ENCODE data around the gene ARVCF. TPM values are rescaled to one million over a fixed set of nuclear protein-coding genes. Genes with fewer than 3 reads are reported as not detected.

Gene ARVCF, protein sequence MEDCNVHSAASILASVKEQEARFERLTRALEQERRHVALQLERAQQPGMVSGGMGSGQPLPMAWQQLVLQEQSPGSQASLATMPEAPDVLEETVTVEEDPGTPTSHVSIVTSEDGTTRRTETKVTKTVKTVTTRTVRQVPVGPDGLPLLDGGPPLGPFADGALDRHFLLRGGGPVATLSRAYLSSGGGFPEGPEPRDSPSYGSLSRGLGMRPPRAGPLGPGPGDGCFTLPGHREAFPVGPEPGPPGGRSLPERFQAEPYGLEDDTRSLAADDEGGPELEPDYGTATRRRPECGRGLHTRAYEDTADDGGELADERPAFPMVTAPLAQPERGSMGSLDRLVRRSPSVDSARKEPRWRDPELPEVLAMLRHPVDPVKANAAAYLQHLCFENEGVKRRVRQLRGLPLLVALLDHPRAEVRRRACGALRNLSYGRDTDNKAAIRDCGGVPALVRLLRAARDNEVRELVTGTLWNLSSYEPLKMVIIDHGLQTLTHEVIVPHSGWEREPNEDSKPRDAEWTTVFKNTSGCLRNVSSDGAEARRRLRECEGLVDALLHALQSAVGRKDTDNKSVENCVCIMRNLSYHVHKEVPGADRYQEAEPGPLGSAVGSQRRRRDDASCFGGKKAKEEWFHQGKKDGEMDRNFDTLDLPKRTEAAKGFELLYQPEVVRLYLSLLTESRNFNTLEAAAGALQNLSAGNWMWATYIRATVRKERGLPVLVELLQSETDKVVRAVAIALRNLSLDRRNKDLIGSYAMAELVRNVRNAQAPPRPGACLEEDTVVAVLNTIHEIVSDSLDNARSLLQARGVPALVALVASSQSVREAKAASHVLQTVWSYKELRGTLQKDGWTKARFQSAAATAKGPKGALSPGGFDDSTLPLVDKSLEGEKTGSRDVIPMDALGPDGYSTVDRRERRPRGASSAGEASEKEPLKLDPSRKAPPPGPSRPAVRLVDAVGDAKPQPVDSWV
- 13.8 and 14.9 TPM in 2 replicates for total RNA-seq (2014; rRNA removed; shearing (Covaris generic))

DNA sequence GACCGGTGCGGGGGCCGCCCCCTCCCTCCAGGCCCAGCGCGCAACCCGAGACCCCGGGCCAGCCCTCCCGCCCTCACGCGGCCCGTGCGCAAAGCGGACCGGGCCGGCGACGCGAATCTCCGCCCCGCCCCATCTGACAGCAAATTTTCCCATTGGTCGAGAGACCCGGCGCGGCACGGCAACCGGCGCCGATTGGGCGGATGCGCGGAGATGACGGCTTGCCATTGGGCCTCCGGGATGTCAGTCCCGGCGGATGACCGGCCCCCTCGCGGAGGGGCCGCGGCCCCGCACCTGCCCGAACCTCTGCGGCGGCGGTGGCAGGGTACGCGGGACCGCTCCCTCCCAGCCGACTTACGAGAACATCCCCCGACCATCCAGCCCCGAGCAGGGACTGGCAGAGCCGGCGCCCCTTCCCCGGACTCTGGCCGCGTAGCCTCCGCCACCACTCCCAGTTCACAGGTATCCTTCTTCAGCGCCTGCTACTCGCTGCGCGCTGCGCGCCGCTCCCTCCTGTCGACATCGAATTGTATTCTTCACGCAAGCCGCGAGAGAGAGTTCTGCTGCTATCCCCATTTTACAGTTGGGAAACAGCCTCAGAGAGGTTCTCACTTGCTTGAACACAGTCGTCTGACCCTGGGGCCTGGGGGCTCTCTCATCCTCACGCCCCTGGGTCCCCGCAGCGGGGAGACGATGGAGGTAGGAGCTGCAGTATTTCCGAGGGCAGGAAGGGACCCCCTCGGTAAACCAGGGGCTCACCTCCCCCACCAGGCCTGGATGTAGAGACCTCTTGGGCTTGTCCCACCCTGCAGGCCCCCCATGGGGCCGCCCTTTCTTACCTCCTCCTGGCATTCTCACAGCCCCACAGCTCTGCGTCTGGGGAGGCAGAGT lies at the start of gene ARVCF:
Gene ARVCF (minus strand): TSS at position 90 of the 888 bp plus-strand sequence. CDS start 26,029 bp downstream, outside the sequence.
- in situ Hi-C loops (cut with HindIII; ENCODE audit: low sequenced_read_pairs) = no loop called here
- DNase-seq (ENCODE audit: low spot score) = peak; percentile 90

DNA sequence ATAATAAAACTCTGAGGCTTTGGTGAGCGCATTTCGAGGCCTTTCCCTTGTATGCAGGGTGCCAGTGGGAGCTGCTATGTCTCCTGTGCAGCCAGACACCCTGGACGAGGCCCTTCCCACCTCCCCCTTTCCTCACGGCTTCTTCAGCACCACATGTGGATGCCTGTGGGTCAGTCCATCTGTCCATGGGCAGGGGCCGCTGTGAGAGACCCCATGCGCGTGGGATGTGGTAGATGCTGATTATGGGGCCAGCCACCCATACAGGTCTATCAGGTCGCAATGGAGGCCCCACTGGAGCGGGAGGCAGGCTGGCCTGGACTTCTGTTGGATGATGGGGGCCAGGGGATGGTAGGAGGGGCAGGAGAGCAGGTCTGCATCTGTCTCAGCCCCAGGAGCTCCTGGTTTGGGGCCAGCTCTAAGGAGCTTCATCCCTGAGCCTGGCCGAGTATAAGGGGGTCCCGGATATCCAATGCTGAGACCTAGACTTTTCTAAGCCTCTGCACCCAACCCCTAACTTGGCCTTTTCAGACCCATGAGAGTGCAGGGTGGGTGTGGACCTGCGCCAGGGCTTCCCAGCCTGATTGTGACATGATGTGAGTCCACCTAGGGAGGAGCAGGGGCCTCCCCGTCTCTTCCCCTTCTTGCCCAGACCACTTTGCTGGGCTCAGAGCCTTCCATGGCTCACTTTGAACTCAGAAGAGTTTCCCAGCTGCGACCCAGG lies 49.4 kb upstream of the ARVCF start:
- no peak for DNase-seq (ENCODE audit: low spot score)
- in situ Hi-C loops (cut with HindIII; ENCODE audit: low sequenced_read_pairs) = no loop called here

DNA sequence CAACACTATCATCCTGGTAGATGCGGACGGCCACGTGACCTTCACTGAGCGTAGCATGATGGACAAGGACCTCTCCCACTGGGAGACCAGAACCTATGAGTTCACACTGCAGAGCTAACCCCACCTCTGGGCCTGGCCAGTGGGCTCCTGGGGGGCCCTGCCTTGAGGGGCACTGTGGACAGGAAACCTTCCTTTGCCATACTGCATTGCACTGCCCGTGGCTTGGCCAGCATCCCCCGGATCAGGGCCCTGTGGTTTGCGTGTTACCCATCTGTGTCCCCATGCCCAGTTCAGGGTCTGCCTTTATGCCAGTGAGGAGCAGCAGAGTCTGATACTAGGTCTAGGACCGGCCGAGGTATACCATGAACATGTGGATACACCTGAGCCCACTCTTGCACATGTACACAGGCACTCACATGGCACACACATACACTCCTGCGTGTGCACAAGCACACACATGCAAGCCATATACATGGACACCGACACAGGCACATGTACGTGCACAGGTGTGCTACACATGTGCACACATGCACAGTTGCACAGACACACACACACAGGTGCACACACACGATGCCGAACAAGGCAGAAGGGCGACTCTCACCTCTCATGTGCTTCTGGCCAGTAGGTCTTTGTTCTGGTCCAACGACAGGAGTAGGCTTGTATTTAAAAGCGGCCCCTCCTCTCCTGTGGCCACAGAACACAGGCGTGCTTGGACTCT lies 48.1 kb upstream of the ARVCF start:
- in situ Hi-C loops (cut with HindIII; ENCODE audit: low sequenced_read_pairs) = no loop called here
- DNase-seq (ENCODE audit: low spot score) = no peak

DNA sequence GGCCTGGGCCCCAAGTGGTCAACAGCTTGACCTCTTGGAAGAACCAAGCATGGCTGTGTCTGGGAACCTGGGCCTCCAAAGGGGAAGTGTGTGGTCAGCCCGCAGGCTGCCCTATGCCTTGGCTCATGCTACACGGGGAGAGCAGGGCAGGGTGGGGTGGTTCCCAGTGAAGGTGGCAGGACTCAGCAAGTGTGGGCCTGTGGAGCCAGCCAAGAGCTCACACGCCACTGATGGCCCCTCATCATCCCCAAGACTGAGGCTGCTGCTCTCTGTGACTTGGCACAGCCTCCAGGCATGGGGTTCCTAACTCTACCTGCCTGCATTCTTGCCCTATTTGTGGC lies 47.5 kb upstream of the ARVCF start:
- no peak for DNase-seq (ENCODE audit: low spot score)
- in situ Hi-C loops (cut with HindIII; ENCODE audit: low sequenced_read_pairs) = no loop called here

- DNase-seq (ENCODE audit: low spot score) = no peak
- in situ Hi-C loops (cut with HindIII; ENCODE audit: low sequenced_read_pairs) = no loop called here
These were observed 46.9 kb upstream of the ARVCF start for GRCh38 chr22:20063271-20064139.

- in situ Hi-C loops (cut with HindIII; ENCODE audit: low sequenced_read_pairs) = no loop called here
- no peak for DNase-seq (ENCODE audit: low spot score)
These were observed 46.1 kb upstream of the ARVCF start for GRCh38 chr22:20062766-20063083.

GRCh38 chr22:20062043-20062765 lies 45.6 kb upstream of the ARVCF start:
- no peak for DNase-seq (ENCODE audit: low spot score)
- in situ Hi-C loops (cut with HindIII; ENCODE audit: low sequenced_read_pairs) = no loop called here

DNA sequence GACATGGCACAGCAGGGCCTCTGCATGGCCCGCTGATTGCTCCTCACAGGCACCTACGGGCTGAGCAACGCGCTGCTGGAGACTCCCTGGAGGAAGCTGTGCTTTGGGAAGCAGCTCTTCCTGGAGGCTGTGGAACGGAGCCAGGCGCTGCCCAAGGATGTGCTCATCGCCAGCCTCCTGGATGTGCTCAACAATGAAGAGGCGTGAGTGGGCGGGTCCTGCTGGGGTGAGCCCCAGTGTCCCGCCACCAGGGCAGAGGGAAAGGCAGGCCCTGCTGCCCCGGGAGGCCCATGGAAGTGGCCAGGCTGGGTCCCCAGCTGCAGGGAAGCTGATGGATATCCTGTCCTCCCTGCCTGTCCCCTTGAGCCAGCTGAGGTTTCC lies 44.8 kb upstream of the ARVCF start:
- in situ Hi-C loops (cut with HindIII; ENCODE audit: low sequenced_read_pairs) = no loop called here
- DNase-seq (ENCODE audit: low spot score) = no peak

- DNase-seq (ENCODE audit: low spot score) = no peak
These were observed 44.3 kb upstream of the ARVCF start for GRCh38 chr22:20060700-20061480.

GRCh38 chr22:20058989-20059770 lies 42.6 kb upstream of the ARVCF start:
- DNase-seq (ENCODE audit: low spot score) = no peak
- in situ Hi-C loops (cut with HindIII; ENCODE audit: low sequenced_read_pairs) = no loop called here

More at GRCh38 chr22:20060700-20061480, 44.3 kb upstream of the ARVCF start:
- in situ Hi-C loops (cut with HindIII; ENCODE audit: low sequenced_read_pairs) = no loop called here

DNA sequence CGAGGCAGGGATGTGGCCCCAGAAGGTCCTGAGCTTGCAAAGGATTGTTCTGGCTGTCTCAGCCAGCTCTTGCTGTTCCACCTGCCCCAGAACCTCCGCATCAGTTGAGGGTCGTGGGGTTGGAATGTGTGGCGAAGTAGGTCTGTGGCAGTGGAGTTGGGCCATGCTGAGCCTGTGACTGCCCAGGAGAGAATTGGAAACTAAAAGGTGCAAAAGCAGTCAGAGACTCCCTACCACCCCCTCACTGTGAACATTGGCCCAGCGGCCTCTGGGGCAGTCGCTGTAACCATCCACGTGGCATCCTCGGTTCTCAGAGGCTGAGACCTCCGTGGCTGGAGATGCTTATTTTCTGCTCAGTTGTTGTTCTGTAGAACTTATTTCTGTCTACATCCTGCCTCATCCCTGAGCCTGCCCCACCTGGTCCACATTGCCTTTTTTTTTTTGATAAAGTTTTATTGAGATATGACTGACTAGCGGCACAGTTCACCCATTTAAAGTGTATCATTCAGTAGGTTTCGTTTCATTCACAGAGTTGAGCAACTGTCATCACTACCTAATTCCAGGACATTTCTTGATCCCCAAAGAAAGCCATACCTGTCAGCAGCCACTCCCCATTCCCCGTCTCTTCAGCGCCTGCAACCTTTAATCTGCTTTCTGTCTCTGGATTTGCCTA lies 41.1 kb upstream of the ARVCF start:
- in situ Hi-C loops (cut with HindIII; ENCODE audit: low sequenced_read_pairs) = no loop called here

GRCh38 chr22:20056696-20057386 lies 40.2 kb upstream of the ARVCF start:
- in situ Hi-C loops (cut with HindIII; ENCODE audit: low sequenced_read_pairs) = no loop called here
- DNase-seq (ENCODE audit: low spot score) = no peak

More for the DNA sequence above, 41.1 kb upstream of the ARVCF start:
- DNase-seq (ENCODE audit: low spot score) = no peak

DNA sequence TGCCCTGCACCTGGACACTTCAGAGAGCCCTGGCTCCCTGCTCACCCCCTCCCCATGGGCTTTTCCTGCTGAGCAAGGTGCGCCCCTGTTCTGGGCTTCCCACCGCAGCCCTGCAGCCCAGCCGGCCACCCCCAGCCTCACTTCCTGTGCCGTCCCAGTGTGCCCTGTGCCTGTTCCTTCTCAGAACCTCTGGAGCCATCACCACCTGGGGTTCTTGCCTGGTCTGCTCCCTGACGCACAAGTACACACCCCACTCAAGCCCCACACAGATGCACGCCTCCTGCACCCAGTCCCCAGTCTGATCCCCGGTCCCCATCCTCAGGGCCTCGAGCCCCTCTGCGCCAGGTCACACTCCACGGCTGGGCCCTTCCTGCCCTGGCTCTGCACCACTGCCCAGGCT lies 39.5 kb upstream of the ARVCF start:
- in situ Hi-C loops (cut with HindIII; ENCODE audit: low sequenced_read_pairs) = no loop called here
- DNase-seq (ENCODE audit: low spot score) = no peak

- in situ Hi-C loops (cut with HindIII; ENCODE audit: low sequenced_read_pairs) = no loop called here
- DNase-seq (ENCODE audit: low spot score) = no peak
These were observed 39.0 kb upstream of the ARVCF start for GRCh38 chr22:20055654-20056053.

All from G401 (cell line).